Measurements from ENCODE around the gene ACTBL2.

DNA sequence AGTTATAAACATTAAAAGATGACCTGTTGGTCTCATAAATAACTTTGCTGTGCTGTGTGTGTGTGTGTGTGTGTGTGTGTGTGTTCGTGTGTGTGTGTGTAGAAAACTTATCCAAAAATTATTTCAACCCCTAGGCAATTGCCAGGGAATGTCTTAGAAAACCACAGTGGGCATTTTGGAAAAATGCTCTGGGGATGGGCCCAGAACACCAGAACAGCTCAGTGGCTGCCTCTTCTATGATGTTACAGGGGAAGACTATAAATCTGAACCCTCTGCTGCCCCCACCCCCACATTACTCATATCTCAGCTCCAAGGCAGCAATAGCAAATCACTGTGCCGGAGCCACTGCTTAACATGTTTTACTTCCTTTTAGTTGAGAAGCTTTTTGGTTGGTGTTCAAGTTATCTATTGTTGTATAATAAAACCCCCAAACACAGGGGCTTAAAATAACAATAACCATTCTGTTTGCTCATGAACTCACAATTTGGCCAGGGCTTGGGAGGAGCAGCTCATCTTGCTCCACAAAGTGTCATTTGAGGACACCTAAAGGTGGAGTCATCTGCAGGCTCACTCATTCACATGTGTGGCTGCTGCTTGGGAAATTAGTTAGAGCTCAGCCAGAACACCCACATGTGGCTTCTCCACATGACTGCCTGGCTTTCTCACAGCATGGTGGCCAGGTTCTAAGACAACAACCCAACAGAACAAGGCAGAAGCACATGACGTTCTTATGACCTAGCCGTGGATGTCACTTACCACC lies 40.4 kb downstream of the ACTBL2 start:
- TF ChIP-seq POLR2AphosphoS5 (IDR thresholded peaks at IDR 0.05; ENCODE audit: low read depth, low read length): no peak
- no peak for TF ChIP-seq TAF1 (IDR thresholded peaks at IDR 0.05; ENCODE audit: low read depth, low read length)
- TF ChIP-seq POLR2A (IDR thresholded peaks at IDR 0.05; ENCODE audit: low read depth, low read length): no peak
- no peak for TF ChIP-seq SPI1 (IDR thresholded peaks at IDR 0.05; ENCODE audit: low read depth, low read length)
